HG02885 (cell line): ENCODE data around the gene SELENOS.

ENCODE experiments used
- ATAC-seq: cut with Tn5 transposase; IDR thresholded peaks from one replicate; pipeline ENCODE4 v1.9.1; 2021; ENCODE audit warnings: mild to moderate bottlenecking; ENCODE audit not compliant: unreplicated experiment, poor library complexity

The SELENOS gene

DNA sequence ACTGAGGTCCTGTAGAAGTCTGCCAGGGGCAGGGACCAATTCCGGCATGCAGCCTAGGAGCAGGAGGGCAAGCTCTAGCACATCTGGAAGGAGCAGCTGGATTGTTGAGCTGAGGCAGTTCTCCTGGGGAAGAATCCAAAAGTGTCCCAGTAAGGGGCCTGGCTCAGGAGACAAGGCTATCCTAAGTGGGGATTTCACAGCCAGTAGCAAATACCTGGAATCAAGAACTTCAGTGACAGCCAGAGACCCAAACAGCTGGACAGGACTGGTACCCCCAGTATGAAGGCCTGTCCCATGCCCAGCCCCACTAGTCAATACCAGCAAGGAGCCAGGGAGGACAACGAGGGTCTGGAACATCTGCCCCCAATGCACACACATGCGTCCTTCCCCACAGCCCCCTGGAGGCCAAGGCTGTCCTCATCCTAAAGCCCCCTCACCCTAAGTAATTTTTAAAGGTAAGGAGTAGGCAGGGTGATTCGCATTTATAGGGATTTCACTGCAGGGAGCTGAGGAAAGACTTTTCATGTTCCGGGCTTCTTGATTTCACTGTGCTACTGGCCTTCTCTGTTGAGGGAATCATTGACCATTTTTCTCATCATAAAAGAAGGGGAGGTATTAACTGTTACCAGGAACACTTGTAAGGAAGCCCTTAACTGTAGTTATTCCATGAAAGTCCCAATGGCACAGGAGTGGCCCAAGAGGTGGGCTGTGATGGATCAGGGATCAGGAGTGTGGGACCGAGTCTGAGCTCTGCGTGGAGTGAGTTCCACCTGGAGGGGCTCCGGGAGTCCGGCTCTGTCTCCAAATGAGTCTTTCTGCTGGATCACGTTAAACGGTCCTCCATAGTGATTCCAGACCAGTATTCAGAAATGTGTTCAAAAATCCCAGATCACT, 22.9 kb downstream of the SELENOS start:
- no peak for ATAC-seq

DNA sequence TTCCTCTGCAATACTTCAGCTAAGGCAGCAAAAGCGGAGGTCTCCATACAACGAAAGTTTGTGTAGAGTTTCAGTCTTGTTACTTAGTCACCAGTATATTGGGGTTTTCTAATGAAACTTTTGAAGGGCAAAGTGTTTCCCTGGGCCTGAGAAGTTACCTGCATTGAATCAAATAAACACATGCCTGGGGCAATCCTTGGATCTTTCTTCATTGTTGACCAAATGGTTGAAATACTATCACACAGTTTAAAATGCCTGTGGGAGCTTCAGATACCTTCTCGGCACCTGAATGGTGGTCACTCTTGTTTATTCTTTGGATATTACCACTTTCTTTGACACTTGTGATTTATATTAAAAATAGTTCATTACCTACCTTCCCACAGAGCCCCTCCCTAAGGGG, 24.4 kb downstream of the SELENOS start:
- ATAC-seq = no peak

GRCh38 chr15:101251830-101252820, 25.2 kb downstream of the SELENOS start, which contains the start of gene CHSY1:
Gene CHSY1, minus strand, starts transcription at chr15:101252048. Its CDS starts 592 bp downstream, at chr15:101251456.
- ATAC-seq = peak; percentile 76

DNA sequence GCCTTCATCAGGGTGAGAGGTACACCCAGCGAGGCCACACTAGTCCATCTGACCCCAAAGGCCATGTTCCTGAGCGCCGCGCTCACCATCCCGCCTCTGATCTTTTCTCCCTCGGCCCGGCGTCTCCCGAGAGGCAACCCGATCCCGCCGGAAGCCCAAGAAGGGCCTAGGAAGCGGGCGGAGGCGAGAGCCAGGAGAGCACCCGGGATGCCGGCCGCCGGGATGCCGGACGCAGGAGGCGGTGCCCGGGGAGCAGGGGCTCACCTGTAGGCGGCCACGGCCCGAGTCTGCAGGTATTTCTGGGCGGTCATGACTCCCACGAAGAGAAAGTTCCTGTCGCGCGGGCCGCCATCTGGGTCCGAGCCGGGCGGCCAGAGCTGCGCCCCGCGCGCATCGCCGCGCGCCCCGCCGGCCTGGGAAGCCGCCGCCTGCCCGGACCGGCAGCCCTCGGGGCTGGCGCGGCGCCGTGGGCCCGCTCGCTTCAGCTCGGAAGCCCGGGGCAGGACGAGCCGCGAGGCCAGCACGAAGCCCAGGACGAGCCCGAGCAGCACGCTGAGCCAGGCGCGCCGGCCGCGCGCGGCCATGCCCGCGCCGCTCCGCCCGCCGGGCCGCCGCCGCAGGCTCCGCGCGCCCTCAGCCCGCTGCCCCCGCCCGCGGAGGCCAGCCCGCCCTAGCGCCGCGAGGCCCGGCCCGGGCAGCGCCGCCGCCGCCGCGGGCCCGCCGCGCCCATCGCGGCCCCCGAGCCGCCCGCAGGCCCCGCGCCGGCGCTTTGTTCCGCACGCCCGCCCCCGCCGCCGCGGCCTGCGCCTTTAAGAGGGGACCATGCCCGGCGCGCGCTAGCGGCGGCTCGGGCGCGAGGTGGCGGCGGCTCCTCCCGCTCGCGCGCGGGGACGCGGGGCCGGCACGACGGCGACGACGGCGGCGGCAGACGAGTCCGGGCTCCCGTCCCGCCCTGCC, 26.1 kb downstream of the SELENOS start:
- peak; percentile 40 for ATAC-seq

DNA sequence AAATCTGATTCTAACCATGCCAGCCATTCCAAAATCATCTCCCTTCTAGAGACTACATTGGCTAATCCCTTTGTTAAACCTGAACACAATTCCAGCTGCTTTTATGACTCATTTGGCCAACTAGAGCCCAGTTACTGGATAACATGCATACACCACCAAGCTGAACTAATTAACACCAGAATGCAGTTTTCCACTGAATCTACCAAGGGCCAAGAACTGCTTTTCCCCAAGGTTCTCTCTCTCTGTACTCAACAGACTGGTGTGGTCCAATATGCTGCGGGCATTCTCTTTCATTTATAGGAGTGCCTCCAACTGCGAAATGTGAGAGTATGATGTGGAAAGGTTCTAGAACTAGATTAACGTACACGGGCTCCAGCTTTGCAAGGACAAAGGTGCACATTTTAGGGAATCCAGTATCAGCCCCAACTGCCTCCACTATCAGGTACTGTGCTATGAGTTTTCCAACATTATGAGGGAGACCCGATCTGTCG, 26.9 kb downstream of the SELENOS start:
- ATAC-seq = no peak

DNA sequence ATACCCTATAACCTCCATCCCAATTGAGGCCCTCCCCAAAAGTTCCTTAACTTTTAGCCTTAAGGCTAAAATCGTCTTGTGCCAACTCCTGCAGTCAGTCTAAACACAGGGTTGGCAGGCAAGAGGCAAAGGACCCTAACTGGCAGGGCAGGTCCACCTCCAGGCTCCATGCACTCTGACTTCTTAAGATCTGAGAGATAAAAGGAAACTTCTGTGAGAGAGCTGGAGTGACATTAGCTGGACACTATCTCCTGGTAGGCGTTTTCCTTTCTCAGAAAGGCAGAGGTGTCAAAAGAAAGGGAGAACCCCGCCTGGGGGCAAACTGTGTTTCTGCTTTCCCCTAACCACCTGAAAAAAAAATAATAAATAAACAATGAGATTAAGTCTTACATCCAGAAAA, 29.0 kb downstream of the SELENOS start:
- ATAC-seq = no peak

GRCh38 chr15:101246824-101247745, 30.2 kb downstream of the SELENOS start:
- no peak for ATAC-seq

- no peak for ATAC-seq
These were observed 30.9 kb downstream of the SELENOS start for GRCh38 chr15:101246391-101246790.

DNA sequence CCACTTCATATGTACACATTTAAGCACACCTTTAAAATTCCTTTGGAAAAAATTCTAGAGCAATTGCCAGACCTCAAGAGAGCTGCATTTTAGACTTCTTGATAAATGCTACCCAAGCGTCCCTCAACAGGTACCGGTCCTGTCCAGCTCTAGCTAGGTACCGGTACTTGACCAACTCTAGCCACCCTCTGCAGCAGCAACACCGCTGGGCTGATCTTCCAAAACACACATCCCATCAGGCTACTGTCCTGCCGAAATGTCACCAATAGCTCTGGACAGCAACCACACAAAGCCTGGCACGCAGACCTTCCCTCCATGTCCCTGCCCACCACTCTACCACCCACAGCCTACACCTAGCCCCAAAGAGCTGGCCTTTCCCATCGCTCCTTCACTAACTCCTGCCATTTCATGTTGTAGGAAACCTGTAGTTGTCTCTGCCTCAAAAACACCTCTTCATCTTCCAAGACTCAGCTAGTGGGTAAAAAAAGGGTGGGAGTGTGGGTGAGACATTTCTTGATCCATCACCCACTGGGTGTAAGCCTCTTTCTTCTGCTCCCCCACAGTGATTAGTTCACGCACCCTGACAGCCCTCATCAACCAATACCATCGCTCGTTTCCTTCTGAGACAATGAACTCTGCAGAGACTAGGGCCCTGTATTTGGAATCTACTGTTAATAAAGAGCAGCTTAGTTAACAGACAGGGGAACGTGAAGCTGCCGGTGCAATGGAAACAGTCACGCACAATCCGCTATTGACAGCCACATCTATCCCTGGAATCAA, 32.2 kb downstream of the SELENOS start:
- ATAC-seq = no peak

DNA sequence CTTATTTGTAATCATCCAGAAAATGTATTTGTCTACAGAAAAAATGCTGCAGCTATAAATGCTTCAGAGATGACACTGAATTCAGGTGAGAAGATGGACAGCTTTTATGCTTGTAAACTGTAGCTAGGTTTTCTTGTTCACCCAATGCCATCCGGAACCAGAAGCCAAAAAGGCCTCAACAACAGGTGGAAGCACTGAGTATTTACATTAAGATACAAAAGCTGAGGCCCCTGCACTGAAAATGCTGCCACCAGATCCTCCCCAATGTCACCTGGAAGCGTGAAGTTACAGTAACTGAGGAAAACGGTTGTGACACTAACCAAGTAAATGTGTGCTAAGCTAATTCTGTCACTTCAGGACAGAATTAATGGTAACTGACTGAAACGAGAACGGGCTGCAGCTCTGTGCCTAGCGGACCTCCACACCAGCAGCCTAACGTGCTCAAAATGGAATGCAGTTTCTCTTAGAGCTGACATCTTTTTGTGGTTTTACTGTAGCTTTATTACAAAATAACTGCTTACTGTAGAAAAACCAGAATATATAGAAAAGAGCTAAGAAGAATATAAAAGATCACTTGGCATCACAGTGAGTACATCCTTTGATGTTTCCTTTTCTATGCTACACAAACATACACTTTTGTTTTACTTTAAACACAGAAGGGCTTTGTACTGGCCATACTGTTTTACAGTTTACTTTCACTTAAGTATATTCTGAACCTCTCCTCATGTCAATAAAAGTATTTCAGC, 33.1 kb downstream of the SELENOS start:
- no peak for ATAC-seq

DNA sequence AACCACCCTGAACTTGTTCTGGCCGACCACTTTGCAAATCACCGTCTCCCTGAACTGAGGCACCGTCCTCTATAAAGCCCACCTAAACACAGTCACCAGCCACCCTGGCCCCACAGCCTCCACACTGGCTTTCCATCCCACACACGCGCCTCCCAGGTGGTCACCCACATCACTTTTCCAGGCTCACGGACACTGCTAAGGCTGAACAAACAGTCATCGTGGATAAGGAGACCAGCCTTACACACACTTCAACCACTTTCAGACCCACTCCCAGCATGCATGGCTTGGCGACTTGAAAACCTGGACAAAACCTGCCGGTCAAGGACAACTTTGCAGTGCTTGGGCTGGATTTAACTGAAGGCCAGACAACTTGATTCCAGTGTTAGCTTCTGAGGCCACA, 33.9 kb downstream of the SELENOS start:
- ATAC-seq = no peak

- ATAC-seq = no peak
These were observed 34.3 kb downstream of the SELENOS start for GRCh38 chr15:101242999-101243336.

DNA sequence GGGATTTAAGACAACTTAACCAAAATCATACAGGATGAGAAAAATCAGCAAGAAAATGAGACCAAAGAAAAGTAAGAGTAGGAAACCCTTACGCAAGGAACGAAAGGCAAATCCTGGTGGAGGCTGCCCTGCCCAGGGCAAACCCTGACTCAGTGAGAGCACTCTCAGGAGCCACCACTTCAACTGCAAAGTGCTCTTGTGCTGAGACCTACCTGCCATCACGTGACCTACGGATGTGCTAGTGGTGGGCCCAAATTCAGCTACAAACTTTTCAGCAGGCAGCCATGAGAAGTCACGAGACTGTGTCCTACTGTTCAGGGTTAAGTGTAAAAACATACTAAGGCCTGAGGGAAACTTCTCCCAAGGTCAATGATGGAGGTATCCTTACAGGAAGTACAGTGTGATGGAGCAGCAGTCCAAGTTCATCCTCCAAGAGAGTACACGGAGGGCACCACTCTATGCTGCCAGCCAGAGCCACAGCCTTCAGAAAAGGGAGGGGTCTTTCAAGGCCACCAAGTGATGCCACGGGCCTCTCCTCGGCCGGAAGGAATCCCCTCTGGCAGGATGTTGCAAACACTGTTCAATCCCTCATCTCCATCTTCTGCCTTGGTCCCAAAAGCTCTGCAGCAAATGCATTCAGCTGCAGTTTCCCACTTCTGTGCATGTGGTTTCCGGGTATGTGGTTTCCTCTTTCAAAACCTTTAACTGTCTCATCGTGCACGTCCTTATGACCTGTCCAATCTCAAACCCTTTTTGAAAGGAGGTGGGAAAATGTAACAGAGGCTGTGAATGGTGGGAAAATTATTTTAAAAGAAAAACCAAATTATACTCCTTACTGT, 34.9 kb downstream of the SELENOS start:
- ATAC-seq = peak; percentile 88

DNA sequence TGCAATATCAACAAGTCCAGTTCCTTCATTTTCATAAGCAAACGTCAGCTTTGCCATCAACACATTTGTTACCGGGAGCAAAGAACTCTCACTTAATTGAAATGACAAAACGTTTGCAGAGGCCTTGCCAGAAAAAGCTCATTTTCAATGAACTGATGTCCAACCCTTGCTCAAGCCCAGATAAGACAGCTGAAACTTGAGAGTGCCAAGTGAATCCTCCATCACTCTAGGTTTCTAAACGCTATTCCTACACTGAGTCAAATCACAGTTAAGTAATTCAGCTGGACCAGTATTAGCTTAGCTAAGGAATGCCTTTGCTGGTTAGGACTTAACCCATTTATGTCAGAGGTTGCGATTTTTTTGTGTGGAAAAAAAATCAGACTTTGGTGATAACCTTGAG, 36.9 kb downstream of the SELENOS start:
- ATAC-seq = no peak

DNA sequence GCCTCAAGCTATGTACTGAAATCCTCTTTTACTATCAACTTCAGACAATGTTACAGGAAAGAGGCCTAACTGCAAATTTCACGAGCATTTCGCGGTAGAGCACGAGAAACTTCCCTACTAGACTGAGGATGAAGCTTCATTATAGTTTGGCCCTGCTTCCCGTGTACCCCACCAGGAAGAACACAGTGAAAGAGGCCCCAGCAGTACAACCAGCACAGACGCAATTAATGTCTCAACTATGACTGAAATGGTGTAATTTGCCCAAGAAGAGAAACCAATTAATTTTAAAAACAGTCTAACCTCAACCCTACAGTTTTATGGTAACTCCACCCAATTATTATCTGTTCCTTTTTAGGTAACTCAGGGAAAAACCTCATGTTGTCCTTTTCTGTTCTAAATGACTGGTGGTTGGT, 37.6 kb downstream of the SELENOS start:
- no peak for ATAC-seq

DNA sequence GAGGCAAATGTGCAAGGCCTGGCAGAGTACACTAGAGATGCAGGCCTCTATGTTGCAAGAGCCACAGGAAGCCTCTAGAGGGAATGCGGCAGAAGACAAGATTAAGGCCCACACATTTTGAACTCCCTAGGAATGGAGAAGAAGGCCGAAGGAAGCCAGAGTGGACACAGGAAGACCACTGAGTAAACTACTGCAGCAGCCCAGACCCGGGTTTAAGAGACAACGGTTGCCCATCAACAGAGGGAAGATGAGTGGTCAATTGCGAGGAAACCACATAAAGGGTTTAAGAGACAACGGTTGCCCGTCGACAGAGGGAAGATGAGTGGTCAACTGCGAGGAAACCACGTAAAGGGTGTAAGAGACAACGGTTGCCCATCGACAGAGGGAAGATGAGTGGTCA, 40.0 kb downstream of the SELENOS start:
- ATAC-seq = no peak
